ENCODE results near the gene EBPL.

EBPL gene

GRCh38 chr13:49694446-49694845 lies 3.2 kb upstream of the EBPL start:
- H3K4me1 ChIP-seq (ENCODE audit: insufficient read depth, low read length), result peaks cover 11% of the 10 kb centered on the region; the same call in 1 of the 2 replicates
- no peaks in the 10 kb centered on the region for H3K9me3 ChIP-seq (ENCODE audit: insufficient read depth, low read depth, low read length)
- H3K27me3 ChIP-seq (ENCODE audit: insufficient read depth, low read length), result no peaks in the 10 kb centered on the region
- H3K27ac ChIP-seq (ENCODE audit: low read length), result no peak overlapping the region
- H3K9ac ChIP-seq (ENCODE audit: low read depth, low read length), result no peak overlapping the region
- no peak overlapping the region for H3K4me3 ChIP-seq (ENCODE audit: low read length)
- peaks cover 16% of the 10 kb centered on the region for H3K36me3 ChIP-seq (ENCODE audit: insufficient read depth, low read depth, low read length)

DNA sequence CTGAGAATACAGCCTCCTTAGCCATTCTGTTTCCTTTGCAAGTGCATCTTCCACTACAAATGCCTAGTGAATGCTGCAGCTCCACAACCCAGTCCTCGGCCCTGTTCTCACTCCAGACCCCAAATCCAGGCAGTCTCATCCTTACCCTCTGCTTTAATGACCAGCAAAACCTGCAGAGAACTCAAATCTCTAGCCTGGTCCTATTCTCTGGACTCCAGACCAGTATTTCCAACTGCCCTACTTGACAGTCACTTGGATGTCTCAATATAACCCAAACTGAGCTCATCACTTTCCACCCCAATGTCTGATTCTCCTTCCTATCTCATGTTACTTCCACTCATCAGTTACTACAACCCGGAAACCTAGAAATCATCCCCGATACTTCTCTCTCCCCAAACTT lies 2.6 kb upstream of the EBPL start:
- no peak overlapping the region for H3K4me3 ChIP-seq (ENCODE audit: low read length)
- H3K9me3 ChIP-seq (ENCODE audit: insufficient read depth, low read depth, low read length), result no peaks in the 10 kb centered on the region
- H3K27me3 ChIP-seq (ENCODE audit: insufficient read depth, low read length), result no peaks in the 10 kb centered on the region
- H3K36me3 ChIP-seq (ENCODE audit: insufficient read depth, low read depth, low read length), result peaks cover 14% of the 10 kb centered on the region
- peaks cover 11% of the 10 kb centered on the region; the same call in 1 of the 2 replicates for H3K4me1 ChIP-seq (ENCODE audit: insufficient read depth, low read length)
- no peak overlapping the region for H3K27ac ChIP-seq (ENCODE audit: low read length)
- no peak overlapping the region for H3K9ac ChIP-seq (ENCODE audit: low read depth, low read length)

DNA sequence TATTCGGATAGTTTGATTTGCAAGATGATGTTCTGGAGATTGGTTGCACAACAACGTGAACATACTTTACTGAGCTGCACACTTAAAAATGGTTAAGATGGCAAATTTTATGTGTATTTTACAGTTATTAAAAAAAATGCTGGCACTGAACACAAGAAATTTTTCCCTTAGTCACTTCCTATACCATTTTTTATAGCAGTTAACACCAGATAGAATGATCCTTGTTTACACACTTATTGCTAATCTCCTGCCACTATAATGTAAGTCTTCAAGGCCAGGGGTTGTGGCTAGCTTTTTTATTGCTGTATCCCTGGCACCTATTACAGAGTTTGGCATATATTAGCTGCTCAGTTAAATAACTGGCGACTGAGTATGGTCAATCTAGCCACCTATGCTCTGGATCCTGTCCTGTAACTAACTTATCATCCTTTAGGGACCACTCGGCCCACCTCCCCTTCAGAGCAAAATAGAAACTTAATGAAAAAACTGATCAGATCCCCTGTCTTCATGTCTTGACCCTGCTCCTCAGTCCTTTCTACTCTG lies 2.0 kb upstream of the EBPL start:
- no peak overlapping the region for H3K9ac ChIP-seq (ENCODE audit: low read depth, low read length)
- H3K27me3 ChIP-seq (ENCODE audit: insufficient read depth, low read length), result no peaks in the 10 kb centered on the region
- H3K4me1 ChIP-seq (ENCODE audit: insufficient read depth, low read length), result peaks cover 6% of the 10 kb centered on the region; the same call in 1 of the 2 replicates
- no peaks in the 10 kb centered on the region for H3K9me3 ChIP-seq (ENCODE audit: insufficient read depth, low read depth, low read length)
- no peak overlapping the region for H3K4me3 ChIP-seq (ENCODE audit: low read length)
- no peak overlapping the region for H3K27ac ChIP-seq (ENCODE audit: low read length)
- peaks cover 8% of the 10 kb centered on the region; the same call in 1 of the 2 replicates for H3K36me3 ChIP-seq (ENCODE audit: insufficient read depth, low read depth, low read length)

- peak overlapping the region; percentile 83 for H3K4me3 ChIP-seq (ENCODE audit: low read length)
- H3K36me3 ChIP-seq (ENCODE audit: insufficient read depth, low read depth, low read length), result peaks cover 14% of the 10 kb centered on the region
- H3K4me1 ChIP-seq (ENCODE audit: insufficient read depth, low read length), result peaks cover 6% of the 10 kb centered on the region; the same call in 1 of the 2 replicates
- H3K9ac ChIP-seq (ENCODE audit: low read depth, low read length), result peak overlapping the region; percentile 89
- no peaks in the 10 kb centered on the region for H3K27me3 ChIP-seq (ENCODE audit: insufficient read depth, low read length)
- peak overlapping the region; percentile 76 for H3K27ac ChIP-seq (ENCODE audit: low read length)
- H3K9me3 ChIP-seq (ENCODE audit: insufficient read depth, low read depth, low read length), result no peaks in the 10 kb centered on the region
Measured at GRCh38 chr13:49690133-49690994, 922 bp downstream of the EBPL start.

GRCh38 chr13:49683489-49683888 lies 7.8 kb downstream of the EBPL start:
- Histone ChIP-seq H3K9me3 (ENCODE audit: insufficient read depth, low read depth, low read length) (0 out of 2 replicates have a peak, but pooled peaks cover 3% of the 10 kb centered on the region), H3K4me1 (ENCODE audit: insufficient read depth, low read length) (no peaks in the 10 kb centered on the region), H3K36me3 (ENCODE audit: insufficient read depth, low read depth, low read length) (peaks cover 34% of the 10 kb centered on the region), H3K4me3 (ENCODE audit: low read length) (no peak overlapping the region), H3K9ac (ENCODE audit: low read depth, low read length) (no peak overlapping the region), H3K27me3 (ENCODE audit: insufficient read depth, low read length) (no peaks in the 10 kb centered on the region), H3K27ac (ENCODE audit: low read length) (no peak overlapping the region)

GRCh38 chr13:49681842-49682435 lies 9.3 kb downstream of the EBPL start:
- Histone ChIP-seq H3K27me3 (ENCODE audit: insufficient read depth, low read length) (no peaks in the 10 kb centered on the region), H3K36me3 (ENCODE audit: insufficient read depth, low read depth, low read length) (peaks cover 26% of the 10 kb centered on the region), H3K4me3 (ENCODE audit: low read length) (no peak overlapping the region), H3K9me3 (ENCODE audit: insufficient read depth, low read depth, low read length) (0 out of 2 replicates have a peak, but pooled peaks cover 3% of the 10 kb centered on the region), H3K4me1 (ENCODE audit: insufficient read depth, low read length) (no peaks in the 10 kb centered on the region), H3K9ac (ENCODE audit: low read depth, low read length) (no peak overlapping the region), H3K27ac (ENCODE audit: low read length) (no peak overlapping the region)

DNA sequence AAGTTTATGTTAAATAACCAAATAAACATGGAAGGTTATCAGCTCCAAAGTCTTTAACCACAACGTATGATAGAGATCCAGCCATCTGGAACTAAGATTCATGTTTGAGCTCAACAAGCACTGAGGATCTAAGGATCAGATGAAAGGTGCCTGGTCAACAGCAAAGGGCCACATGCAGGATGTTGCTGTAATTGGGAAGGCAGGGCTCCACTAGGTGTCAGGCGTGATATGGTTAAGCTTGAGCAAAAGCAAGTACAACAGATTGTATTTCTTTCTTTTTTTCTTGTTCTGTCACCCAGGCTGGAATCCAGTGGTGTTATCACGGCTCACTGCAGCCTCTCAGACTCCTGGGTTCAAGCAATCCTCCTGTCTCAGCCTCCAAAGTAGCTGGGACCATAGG lies 12.0 kb downstream of the EBPL start:
- no peak overlapping the region for H3K9ac ChIP-seq (ENCODE audit: low read depth, low read length)
- no peak overlapping the region for H3K4me3 ChIP-seq (ENCODE audit: low read length)
- H3K27me3 ChIP-seq (ENCODE audit: insufficient read depth, low read length), result no peaks in the 10 kb centered on the region
- no peaks in the 10 kb centered on the region for H3K4me1 ChIP-seq (ENCODE audit: insufficient read depth, low read length)
- peaks cover 36% of the 10 kb centered on the region for H3K36me3 ChIP-seq (ENCODE audit: insufficient read depth, low read depth, low read length)
- H3K27ac ChIP-seq (ENCODE audit: low read length), result no peak overlapping the region
- H3K9me3 ChIP-seq (ENCODE audit: insufficient read depth, low read depth, low read length), result 0 out of 2 replicates have a peak, but pooled peaks cover 3% of the 10 kb centered on the region

DNA sequence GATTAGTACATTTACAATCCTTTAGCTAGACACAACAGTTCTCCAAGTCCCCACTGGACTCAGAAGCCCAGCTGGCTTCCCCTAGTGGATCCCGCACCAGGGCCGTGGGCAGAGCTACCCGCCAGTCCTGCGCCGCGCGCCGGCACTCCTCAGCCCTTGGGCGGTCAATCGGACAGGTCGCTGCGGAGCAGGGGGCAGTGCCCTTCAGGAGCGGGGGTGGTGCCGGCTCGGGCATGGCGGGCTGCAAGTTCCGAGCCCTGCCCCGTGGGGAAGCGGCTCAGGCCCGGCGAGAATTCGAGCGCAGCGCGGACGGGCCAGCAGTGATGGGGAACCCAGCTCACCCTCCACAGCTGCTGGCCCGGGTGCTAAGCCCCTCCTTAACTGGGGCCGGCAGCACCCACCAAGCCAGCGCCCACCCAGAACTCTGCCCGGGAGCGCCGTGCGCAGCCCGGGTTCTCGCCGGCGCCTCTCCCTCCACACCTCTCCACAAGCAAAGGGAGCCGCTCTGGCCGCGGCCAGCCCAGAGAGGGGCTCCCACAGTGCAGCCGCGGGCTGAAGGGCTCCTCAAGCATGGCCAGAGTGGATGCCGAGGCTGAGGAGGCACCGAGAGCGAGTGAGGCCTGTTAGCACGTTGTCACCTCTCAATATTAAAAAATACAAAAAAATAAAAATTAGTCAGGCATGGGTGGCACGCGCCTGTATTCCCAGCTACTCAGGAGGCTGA lies 12.9 kb downstream of the EBPL start:
- Histone ChIP-seq H3K27me3 (ENCODE audit: insufficient read depth, low read length) (no peaks in the 10 kb centered on the region), H3K9ac (ENCODE audit: low read depth, low read length) (no peak overlapping the region), H3K27ac (ENCODE audit: low read length) (no peak overlapping the region), H3K4me3 (ENCODE audit: low read length) (no peak overlapping the region), H3K36me3 (ENCODE audit: insufficient read depth, low read depth, low read length) (peaks cover 30% of the 10 kb centered on the region), H3K9me3 (ENCODE audit: insufficient read depth, low read depth, low read length) (0 out of 2 replicates have a peak, but pooled peaks cover 3% of the 10 kb centered on the region), H3K4me1 (ENCODE audit: insufficient read depth, low read length) (no peaks in the 10 kb centered on the region)

DNA sequence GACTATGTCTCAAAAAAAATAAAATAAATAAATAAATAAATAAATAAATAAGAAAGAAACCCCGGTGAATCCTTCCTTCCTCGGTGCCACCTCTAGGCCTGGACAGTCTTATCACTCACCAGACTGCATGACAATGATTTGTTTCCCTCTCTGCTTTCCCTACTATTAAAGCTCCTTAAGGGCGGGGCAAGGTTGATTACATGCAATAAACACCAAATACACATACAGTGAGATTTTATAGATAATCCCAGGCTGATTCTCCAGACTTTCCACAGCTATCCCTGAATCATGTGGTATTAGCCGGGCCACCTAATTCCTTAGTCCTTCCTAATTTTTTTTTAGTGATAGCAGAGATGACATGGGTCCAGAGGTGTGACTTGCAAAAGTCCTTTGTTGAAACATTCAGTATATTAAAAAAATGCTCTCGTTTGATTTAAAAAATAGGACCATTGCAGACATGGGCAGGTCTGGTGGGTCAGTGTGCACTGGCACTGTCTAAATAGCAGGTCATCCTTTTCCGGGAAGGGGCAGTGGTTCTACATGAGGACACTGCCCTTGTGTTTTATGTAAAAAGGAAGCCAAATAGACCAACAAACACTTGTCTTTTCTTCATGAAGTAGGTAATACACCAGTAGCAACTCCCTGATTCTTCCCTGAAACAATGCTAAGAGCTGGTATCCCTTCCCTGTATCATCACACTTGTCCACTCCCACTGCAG lies 14.5 kb downstream of the EBPL start:
- H3K4me3 ChIP-seq (ENCODE audit: low read length), result no peak overlapping the region
- H3K4me1 ChIP-seq (ENCODE audit: insufficient read depth, low read length), result no peaks in the 10 kb centered on the region
- 0 out of 2 replicates have a peak, but pooled peaks cover 3% of the 10 kb centered on the region for H3K9me3 ChIP-seq (ENCODE audit: insufficient read depth, low read depth, low read length)
- no peak overlapping the region for H3K27ac ChIP-seq (ENCODE audit: low read length)
- no peak overlapping the region for H3K9ac ChIP-seq (ENCODE audit: low read depth, low read length)
- H3K27me3 ChIP-seq (ENCODE audit: insufficient read depth, low read length), result no peaks in the 10 kb centered on the region
- peaks cover 30% of the 10 kb centered on the region for H3K36me3 ChIP-seq (ENCODE audit: insufficient read depth, low read depth, low read length)

- Histone ChIP-seq H3K9ac (ENCODE audit: low read depth, low read length) (no peak overlapping the region), H3K4me3 (ENCODE audit: low read length) (no peak overlapping the region), H3K36me3 (ENCODE audit: insufficient read depth, low read depth, low read length) (peaks cover 33% of the 10 kb centered on the region), H3K9me3 (ENCODE audit: insufficient read depth, low read depth, low read length) (no peaks in the 10 kb centered on the region), H3K27me3 (ENCODE audit: insufficient read depth, low read length) (no peaks in the 10 kb centered on the region), H3K27ac (ENCODE audit: low read length) (no peak overlapping the region), H3K4me1 (ENCODE audit: insufficient read depth, low read length) (peaks cover 5% of the 10 kb centered on the region)
Measured at GRCh38 chr13:49670828-49671227, 20.5 kb downstream of the EBPL start.

All from iPS-20b (cell line).